ENCODE measurements around the gene TMEM35A. TPM values are rescaled to one million over a fixed set of nuclear protein-coding genes. Genes with fewer than 3 reads are reported as not detected.

The TMEM35A gene
- total RNA-seq, 4 donors from 2014 or later = 0.78 to 2.1 (median 1.3) TPM

DNA sequence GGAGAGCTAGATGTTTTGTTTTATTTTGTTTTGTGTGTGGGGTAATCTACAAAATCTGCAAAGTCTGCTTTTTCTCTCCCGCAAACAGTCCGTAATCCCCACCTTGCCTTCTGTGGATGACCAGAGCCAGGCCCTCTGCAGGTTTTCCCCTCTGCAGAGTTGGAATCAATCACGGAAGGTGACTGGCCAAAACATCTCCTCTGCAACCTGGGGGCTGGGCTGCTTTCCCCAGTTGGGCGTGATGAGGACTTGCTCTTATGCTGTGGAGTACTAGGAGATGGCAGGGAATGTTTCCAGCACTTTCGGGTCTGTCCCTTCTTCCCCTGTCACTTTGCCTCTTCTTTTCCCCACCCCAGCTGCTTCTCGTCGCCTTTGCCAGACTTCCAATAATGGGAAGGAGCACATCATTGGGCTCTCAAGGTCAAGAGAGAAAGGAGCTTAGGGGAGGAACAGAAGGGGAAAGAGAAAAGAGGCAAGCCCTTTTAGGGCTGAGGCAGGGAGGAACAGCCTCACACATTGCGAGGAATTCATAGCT, 1.1 kb downstream of the TMEM35A start:
- Histone ChIP-seq H3K4me3 (replicated peaks in 1 of 3) (no peak overlapping the region), H3K36me3 (no peaks in the 10 kb centered on the region), H3K4me1 (no peaks in the 10 kb centered on the region), H3K27ac (no peak overlapping the region), H3K9me3 (no peaks in the 10 kb centered on the region), H3K27me3 (no peaks in the 10 kb centered on the region)
- peak in 1 of 2 donors; percentile 2 for DNase-seq
- 37 to 38% methylated on average over 8 of the region's 8 CpGs for WGBS, 2 donors
- TF ChIP-seq, protein P1, sequence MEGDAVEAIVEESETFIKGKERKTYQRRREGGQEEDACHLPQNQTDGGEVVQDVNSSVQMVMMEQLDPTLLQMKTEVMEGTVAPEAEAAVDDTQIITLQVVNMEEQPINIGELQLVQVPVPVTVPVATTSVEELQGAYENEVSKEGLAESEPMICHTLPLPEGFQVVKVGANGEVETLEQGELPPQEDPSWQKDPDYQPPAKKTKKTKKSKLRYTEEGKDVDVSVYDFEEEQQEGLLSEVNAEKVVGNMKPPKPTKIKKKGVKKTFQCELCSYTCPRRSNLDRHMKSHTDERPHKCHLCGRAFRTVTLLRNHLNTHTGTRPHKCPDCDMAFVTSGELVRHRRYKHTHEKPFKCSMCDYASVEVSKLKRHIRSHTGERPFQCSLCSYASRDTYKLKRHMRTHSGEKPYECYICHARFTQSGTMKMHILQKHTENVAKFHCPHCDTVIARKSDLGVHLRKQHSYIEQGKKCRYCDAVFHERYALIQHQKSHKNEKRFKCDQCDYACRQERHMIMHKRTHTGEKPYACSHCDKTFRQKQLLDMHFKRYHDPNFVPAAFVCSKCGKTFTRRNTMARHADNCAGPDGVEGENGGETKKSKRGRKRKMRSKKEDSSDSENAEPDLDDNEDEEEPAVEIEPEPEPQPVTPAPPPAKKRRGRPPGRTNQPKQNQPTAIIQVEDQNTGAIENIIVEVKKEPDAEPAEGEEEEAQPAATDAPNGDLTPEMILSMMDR (IDR thresholded peaks at IDR 0.05) = no peak
- no peak for TF ChIP-seq POLR2A (IDR thresholded peaks at IDR 0.05)
- intact Hi-C loops (cut with DNase I) = no loop called here

DNA sequence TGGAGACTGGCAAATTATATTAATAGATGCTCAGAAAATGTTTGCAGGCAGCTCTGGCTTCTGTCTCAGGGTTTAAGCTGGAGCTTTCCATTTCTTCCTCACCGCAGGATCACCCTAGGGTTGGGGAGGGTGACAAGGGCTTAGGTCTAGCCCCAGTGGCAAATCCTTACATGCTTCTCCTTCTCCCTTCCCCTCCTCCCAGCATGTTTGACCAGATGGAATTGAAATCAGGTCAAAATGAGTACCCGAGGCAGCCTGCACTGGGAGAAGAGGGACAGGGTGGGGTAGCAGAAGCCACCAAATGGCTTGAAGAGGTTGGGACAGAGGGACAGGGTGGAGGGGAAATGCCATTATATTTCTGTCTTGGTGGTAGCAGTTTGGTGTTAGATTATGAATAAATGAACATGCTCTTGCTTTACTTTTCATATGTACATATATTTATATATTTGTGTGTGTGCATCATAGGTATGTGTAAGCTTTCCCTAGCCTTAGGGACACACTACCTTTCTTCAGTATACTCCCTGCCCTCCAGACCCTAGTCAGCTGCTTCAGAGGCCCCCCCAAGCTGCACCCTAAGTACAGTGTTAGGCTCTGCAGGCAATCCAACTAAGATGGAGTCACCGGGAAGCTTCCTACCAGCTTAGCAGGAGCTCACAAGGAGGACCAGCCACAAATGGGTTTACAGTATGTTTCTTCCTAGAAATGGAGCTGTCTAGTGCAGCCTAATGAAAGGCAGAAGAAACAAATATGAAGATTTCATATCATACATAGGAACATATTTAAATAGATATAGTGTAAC, 1.8 kb downstream of the TMEM35A start:
- WGBS, 2 donors = 71 to 79% methylated on average over 3 of the region's 3 CpGs
- no peaks in the 10 kb centered on the region for H3K9me3 ChIP-seq
- H3K27me3 ChIP-seq = no peaks in the 10 kb centered on the region
- intact Hi-C loops (cut with DNase I) = no loop called here
- no peak for DNase-seq
- H3K36me3 ChIP-seq = no peaks in the 10 kb centered on the region
- H3K4me3 ChIP-seq (replicated peaks in 1 of 3) = no peak overlapping the region
- TF ChIP-seq, protein P1 (IDR thresholded peaks at IDR 0.05) = no peak
- TF ChIP-seq POLR2A (IDR thresholded peaks at IDR 0.05) = no peak
- H3K4me1 ChIP-seq = no peaks in the 10 kb centered on the region
- no peak overlapping the region for H3K27ac ChIP-seq

DNA sequence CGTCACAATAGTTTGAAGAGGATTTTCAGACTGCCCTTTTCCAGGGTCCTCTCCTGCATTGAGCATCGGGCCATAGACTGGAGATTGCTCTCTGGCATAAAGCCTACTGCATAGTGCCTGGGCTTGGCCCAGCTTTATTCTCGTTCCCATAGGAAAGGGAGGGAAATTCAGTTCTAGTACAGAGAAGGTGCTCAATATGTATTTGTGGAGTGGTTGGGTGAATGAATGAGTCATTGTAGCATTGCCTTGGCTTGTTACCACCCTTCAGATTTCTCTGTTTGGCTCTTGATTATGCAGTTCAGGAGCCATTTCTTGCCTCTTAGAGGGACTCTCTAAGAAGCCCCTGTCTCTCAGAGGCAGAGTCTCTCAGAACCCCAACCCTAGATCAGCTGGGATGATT, 2.6 kb downstream of the TMEM35A start:
- Histone ChIP-seq H3K9me3 (no peaks in the 10 kb centered on the region), H3K4me3 (replicated peaks in 1 of 3) (no peak overlapping the region), H3K4me1 (no peaks in the 10 kb centered on the region), H3K27ac (no peak overlapping the region), H3K36me3 (no peaks in the 10 kb centered on the region), H3K27me3 (no peaks in the 10 kb centered on the region)
- no peak for DNase-seq
- TF ChIP-seq POLR2A (IDR thresholded peaks at IDR 0.05) = no peak
- TF ChIP-seq, protein P1 (IDR thresholded peaks at IDR 0.05) = no peak
- WGBS, 2 donors = 73% methylated on average over 3 of the region's 3 CpGs
- intact Hi-C loops (cut with DNase I) = no loop called here

DNA sequence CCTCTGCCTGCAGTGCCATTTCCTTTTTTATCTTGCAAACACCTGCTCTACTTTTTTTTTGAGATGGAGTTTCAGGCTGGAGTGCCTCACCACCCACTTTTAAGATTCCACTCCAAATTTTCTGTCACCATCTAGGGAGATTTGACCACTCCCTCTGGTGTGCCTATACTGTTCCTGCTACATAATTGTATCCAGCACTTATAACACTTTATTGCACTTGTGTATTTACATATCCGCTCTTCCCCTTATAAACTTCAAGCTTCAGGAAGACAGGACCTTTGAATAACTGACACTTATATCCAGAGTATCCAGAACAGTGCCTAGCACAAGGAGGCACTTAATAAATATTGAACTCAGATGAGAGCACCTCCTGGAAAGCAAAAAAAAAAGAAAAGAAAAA, 13.1 kb downstream of the TMEM35A start:
- no peak for TF ChIP-seq POLR2A (IDR thresholded peaks at IDR 0.05)
- TF ChIP-seq, protein P1 (IDR thresholded peaks at IDR 0.05) = no peak
- no peak overlapping the region for H3K27ac ChIP-seq

More for the DNA sequence above, 13.1 kb downstream of the TMEM35A start:
- no peaks in the 10 kb centered on the region for H3K4me1 ChIP-seq
- no peaks in the 10 kb centered on the region for H3K36me3 ChIP-seq
- DNase-seq = no peak
- no peaks in the 10 kb centered on the region for H3K9me3 ChIP-seq
- H3K4me3 ChIP-seq (replicated peaks in 1 of 3) = no peak overlapping the region
- intact Hi-C loops (cut with DNase I) = no loop called here
- no peaks in the 10 kb centered on the region for H3K27me3 ChIP-seq
- 93 to 96% methylated on average over 1 of the region's 1 CpG for WGBS, 2 donors

Measured in thyroid gland (tissue), 4 donors.